HG03469 (cell line): ENCODE measurements around the gene ACACB.
A peak's percentile ranks its signal among the peaks of the same experiment; 100 is the strongest.

ENCODE experiments used
- ATAC-seq: cut with Tn5 transposase; IDR thresholded peaks from one replicate; pipeline ENCODE4 v1.9.1; 2021; ENCODE audit warnings: mild to moderate bottlenecking, moderate library complexity, moderate number of reproducible peaks; ENCODE audit not compliant: unreplicated experiment

Gene ACACB

DNA sequence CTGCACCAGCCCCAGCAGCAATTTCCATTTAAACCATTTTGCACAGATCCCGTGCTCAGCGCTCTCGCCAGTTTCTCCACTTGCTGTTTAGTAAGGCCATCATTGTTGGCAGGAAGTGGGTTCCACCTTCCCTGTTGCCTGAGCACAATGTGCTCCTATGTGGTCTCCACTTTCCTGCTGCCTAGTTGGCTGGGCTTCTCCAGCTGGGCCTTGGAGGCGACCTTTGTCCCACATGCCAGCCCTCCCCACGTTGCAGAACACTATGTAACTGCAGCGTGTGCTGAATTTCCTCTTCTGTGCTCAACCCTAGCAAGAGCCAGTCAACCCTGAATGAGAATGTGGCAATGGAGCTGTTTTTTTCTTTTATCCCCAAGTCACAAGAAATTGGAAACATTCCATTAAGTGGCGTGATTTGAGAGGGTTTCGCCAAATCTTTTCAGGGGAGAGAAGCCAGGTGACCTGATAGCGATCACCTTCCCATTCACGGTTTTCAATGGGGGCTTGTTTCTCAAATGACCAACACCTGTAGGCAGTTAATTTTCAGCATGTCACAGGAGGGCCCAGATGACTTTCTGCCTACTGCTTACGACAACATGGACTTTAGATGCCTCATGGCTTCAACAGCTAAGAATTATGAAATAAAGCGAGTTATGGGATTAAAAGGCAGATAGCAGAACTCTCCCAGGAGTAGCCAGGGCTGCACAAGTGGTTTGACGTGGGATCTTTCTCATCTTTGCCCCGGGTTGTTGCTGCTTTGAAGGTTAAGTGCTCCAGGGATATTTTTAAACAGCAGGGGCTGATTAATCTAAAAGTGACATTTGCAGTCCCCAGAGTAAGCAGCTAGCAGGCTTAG lies at the start of gene ACACB:
TSS of gene ACACB (plus strand) at position 830 of the 853 bp plus-strand sequence. CDS start 22,819 bp downstream, outside the sequence.
- no peak for ATAC-seq

DNA sequence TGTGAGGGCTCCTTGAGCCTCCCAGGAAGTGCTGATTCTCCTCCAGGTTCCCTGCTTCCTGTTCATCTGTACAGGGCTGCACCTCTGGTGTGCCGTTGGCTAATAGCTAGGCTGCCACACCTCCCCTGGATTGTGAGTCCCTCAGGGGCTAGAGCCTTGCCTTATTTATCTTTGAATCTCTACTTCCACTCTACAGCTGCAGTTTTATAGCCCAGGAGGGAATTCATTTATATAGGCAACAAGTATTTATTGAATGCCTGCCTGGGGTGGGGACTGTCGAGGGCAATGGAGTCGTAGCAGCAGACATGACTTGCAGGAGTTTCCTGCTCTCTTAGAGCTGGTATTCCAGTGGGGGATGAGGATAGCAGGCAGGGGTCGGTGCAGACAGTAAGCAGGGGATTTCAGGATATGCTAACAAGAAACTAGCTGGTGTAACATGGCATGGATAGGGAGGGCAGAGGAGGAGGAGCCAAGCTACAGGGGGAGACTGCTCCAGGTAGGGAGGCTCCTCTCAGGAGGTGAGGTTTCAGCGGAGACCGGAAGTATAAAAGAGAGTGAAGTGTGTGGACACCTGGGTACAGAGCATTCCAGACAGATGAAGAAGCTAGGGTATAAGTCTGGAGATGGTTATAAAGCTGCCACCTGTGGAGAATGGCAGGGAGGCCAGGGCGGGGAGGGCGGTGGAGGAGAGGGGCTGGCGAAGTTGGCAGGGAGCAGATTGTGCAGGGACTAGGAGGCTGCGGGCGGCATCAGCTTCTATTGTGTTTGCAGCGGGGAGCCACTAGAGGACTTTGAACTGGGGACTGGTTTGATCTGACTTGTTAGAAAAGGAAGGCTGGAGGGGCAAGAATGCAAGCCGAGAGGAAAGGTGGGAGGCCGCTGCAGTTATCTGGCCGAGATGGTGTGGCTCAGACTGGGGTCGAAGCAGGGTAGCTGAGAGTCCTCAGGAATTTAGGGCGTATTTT lies 46.8 kb upstream of the ACACB start:
- no peak for ATAC-seq

DNA sequence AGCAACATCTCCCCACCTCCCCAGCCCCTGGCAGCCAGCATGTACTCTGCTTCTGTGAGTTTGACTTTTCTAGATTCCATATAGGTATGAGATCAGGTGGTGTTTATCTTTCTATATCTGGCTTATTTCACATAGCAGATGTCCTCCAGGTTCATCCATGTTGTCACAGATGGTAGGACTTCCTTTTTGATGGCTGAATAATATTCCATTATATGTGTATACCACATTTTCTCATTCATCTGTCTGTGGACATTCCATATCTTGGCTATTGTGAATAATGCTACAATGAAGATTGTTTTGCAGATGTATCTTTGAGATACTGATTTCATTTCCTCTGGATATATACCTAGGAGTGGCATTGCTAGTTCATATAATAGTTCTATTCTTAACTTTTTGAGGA lies 41.5 kb upstream of the ACACB start:
- ATAC-seq, result no peak

DNA sequence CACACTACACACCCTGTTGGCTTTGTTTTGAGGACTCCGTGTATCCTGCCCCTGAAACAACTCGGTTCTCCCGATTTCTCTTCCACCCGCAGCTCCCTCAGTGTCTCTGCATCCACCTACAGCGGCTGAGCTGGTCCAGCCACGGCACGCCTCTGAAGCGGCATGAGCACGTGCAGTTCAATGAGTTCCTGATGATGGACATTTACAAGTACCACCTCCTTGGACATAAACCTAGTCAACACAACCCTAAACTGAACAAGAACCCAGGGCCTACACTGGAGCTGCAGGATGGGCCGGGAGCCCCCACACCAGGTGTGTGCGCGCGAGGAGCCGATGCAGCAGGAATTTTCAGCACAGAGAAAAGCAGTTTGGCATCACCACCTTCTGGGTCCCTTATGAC lies 33.6 kb upstream of the ACACB start:
- ATAC-seq, result no peak

DNA sequence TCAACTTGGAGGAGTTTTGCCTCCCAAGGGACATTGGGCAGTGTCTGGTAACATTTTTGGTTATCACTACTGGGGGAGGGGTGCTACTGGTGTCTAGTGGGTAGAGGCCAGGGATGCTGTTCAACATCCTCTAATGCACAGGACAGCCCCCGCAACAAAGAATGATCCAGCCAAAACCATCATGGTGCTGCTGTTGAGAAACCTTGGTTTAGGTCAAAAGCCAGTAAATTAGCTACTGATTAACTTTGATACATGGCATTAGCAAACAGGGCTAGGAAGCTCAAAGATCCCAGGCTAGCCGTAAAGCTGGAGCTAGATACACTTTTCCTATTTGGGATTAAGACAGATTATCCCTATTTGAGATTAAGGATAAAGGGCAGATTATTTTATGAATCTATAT lies 32.0 kb upstream of the ACACB start:
- ATAC-seq, result no peak

DNA sequence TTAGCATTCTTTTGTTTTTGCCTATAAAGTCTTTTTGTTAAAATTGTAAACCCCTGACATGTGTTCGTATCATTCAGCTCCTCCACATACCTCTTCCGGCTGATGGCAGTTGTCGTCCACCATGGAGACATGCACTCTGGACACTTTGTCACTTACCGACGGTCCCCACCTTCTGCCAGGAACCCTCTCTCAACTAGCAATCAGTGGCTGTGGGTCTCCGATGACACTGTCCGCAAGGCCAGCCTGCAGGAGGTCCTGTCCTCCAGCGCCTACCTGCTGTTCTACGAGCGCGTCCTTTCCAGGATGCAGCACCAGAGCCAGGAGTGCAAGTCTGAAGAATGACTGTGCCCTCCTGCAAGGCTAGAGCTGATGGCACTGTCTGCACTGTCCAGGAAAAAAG lies 30.8 kb upstream of the ACACB start:
- no peak for ATAC-seq

DNA sequence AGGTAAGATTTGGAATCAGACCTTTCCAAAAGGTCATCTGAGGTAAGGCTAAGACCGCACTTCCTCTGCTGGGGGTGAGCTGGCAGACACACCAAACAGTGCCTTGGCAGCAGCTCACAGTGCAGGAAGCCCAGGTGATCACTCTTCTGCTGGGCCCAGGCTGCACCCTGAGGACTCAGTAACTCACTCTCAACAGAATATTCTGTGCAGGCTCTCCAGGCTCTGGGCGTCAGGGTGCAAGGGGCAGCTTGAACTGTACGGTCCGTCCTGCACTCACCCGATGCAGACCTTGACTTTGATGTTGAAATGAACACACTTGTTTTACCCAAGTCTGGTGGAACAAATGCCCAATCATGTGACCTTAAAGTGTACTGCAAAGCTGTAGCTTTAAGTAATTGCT lies 29.1 kb upstream of the ACACB start:
- ATAC-seq, result no peak

DNA sequence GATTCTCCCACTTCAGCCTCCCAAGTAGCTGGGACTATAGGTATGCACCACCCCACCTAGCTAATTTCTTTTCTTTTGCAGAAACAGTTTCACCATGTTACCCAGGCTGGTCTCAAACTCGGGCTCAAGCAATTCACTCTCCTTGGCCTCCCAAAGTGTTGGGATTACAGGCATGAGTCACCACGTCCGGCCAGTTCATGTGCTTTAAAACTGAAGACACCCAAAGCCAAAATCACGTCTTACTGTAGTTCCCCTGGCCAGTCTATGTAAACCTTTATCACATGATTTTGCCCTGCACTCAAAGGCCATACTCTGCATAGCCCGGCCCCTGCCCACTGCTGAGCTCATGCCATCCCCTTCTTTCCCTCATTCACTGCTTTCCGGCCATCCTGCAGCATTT lies 27.6 kb upstream of the ACACB start:
- ATAC-seq, result no peak

DNA sequence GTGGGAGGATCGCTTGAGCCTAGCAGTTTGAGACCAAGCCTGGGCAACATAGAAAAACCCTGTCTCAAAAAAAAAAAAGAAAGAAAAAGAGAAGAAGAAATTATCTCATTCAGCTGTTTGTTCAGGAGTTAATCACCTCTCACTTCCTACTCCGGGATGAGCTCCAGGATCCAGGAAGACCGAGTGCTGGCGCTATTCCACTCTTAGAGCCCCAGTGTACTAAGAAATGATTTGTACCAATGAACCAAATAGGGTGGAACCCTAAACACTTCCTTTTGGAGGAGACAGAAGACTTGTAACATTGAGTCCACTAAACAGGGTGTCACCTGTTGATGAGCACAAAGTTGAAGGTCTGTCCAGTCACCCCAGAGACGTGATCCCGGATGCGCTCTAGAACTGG lies 26.7 kb upstream of the ACACB start:
- no peak for ATAC-seq

DNA sequence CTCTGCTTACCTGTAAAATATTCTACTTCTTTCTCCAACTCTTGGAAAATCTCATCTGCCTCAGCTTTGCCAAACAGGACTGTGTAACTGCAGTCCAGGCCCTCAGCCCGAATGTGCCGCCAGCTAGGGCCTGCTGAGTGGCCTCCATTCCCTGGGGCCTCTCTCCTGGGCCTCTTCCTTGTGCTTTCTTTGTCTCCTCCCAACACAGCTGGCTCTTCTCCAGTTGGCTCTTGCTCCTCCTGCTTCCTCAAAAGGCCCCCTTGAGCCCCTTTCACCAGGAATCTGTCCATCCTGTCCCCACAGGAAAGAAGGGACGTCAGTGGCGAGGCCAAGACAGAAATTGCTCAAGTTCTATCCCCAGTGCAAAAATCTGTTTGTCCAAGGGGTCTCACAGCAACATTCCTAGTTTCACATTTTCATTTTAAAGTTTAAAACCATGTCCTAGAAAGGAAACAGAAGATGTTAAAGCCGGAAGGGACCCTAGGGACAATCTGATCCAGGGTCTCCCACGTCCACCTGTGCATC lies 23.8 kb upstream of the ACACB start:
- ATAC-seq, result no peak

DNA sequence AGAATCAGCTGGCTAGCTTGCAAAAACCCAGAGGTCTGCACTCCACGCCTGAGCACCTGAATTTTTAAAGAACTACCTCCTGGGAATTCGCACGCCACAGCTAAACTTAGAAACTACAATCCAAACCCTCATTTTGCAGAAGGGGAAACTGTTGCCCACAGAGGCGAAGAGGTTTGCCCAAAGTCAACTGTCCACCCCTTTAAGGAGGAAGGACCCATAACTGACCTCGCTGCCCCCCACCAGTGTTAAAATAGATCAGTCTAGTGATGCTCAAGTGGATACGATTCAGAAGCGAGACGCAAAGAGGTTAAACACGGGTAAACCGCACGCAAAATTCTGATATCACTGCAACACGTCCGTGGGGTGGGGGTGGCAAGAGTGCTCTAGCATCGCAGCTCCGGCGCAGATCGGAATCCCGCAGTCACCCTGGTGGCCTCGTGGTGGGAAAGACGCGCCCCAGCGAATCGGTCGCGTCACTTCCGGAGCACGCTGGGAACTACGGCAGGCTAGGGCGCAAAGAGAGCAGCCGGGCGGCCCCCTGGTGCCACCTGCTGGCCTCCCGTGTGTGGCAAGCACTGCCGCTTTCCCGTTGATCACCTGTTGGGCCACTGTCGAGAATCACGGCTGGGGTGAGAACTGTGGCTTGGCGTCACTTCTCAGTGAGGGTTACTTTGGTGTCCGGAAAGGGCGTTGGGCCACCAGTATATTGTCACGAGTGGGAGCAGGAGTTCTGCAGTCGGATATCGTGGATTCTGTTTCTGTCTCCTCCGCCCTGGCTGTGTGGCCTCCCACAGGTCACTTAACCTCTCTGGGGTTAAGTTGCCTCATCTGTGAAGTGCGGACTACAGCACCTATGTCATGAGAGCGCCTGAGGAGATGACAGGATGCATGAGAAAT lies 23.1 kb upstream of the ACACB start, which contains the start of gene ALKBH2:
TSS of gene ALKBH2 (minus strand) at position 451 of the 897 bp plus-strand sequence. CDS start 686 bp downstream, outside the sequence.
- ATAC-seq, result peak; percentile 41

DNA sequence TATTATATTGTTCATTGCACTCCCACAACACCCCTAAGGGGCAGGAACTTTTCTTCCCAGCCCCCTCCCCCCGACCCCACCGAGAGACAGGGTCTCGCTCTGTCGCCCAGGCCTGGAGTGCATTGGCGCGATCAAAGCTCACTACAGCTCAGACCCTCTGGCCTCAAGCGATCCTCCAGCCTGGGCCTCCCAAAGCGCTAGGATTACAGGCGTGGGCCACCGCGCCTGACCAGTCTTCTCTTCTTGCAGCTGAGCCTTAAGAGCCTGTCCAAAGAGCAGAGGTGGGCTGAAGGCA lies 19.3 kb upstream of the ACACB start:
- no peak for ATAC-seq

DNA sequence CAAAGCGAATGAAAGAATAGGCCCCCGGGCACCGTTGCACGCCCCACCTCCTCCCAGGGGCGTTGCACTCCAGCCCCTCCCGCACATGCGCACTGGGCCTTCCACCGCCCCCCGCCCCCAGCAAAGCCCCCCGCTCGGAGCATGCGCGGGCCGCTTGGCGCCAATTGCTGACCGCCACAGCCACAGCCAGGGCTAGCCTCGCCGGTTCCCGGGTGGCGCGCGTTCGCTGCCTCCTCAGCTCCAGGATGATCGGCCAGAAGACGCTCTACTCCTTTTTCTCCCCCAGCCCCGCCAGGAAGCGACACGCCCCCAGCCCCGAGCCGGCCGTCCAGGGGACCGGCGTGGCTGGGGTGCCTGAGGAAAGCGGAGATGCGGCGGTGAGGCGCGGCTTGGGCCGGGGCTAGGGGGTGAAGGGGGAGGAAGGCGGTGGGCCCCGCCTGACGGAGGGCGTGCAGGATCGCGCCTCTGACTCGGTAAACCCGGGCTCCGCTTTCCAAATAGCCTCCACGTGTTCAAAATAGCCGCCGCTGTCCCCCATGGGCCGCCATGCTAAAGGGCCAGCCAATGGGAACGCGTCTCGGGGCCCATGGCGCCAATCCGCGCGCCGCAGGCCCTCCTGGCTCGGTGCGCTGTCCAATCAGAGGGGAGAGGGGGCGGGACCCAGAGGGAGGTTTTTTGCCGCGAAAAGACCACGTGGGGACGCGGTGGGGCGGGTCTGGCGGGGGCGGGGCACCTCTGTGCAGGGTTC lies 18.8 kb upstream of the ACACB start, which contains the start of gene UNG:
TSS of gene UNG (plus strand) at position 163 of the 748 bp plus-strand sequence. CDS start at position 246, 83 bp downstream.
- peak; percentile 62 for ATAC-seq

DNA sequence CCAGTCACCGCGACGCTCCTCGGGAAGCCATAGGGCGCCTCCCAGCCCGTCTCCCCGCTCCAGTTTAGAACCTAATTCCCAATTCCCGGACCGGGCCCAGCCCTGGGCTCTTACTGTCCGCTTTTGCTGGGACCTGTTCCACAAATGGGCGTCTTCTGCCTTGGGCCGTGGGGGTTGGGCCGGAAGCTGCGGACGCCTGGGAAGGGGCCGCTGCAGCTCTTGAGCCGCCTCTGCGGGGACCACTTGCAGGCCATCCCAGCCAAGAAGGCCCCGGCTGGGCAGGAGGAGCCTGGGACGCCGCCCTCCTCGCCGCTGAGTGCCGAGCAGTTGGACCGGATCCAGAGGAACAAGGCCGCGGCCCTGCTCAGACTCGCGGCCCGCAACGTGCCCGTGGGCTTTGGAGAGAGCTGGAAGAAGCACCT lies 18.2 kb upstream of the ACACB start:
- ATAC-seq, result no peak

DNA sequence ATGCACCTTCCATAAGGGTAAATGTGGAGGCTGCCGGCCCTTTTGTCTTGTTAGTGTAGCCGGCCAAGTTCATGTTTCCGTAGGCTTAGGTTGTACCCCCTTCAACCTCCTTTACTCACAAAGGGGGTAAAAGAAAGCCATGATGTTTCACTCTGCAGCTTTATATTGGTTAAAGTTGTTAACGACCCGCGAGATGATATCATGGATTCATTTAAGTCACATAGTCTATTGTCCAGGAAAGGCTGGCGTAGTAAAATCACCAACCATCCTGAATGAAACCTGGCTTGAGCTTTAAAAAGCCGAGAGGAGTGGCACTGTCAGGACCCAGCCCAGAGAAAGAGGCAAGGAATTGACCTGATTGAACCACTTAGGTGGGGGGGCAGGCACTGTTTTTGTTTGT lies 17.7 kb upstream of the ACACB start:
- no peak for ATAC-seq

DNA sequence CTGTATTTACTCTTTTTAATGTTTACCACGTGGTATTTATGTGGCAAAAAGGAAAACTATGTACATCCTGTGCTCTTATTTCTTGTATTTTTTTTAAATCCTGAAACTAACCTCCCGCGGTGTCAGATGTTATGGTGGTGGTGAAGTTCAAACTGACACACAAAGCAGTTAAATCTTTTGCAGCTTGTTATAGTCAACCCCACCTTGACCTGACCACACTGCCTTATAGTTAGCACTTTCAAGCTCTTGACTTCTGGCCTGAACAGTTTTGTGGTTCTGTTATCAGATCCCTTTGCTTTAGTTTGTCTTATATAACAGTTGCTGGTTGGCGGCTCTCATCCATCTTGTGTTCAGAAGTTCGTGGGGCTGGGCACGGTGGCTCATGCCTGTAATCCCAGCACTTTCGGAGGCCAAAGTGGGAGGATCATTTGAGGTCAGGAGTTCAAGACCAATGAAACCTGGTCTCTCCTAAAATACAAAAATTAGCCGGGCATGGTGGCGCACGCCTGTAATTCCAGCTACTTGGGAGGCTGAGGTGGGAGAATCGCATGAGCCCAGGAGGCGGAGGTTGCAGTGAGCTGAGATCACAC lies 16.9 kb upstream of the ACACB start:
- no peak for ATAC-seq

DNA sequence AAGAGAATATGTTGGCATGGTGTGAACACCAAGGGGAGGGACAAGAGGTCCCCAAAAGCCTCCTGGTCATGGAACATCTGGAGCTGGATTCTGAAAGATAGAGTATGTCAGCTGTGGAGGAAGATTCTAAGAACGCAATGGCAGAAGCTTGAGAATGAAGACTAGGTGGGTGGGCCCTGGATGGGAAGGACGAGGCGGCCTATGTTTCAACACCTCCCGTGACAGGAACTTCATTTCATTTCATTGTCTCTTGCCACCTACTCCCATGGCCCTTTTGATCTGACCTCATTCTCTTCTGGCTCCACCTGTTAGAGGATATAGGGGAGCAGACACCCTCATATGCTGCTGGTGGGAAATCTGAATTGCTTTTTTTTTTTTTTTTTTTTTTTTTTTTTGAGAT lies 15.6 kb upstream of the ACACB start:
- no peak for ATAC-seq

DNA sequence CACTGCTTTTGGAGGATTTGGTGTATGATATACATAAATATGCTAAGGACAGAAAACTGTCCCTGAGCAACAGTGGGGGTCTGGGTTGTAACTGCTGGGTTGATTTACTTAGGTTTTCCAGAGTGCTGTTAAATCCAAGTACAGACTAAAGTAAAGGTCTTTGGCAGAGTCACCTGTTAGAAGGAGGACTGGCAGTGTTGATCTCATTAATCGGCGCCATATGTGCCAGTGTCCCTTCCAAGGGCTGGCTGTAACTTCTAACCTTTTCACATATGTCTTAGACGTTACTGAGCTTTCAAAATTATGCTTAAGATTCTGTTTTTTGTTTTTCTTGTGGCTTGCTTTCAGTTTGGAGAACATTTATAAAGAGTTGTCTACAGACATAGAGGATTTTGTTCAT lies 13.9 kb upstream of the ACACB start:
- ATAC-seq, result no peak

DNA sequence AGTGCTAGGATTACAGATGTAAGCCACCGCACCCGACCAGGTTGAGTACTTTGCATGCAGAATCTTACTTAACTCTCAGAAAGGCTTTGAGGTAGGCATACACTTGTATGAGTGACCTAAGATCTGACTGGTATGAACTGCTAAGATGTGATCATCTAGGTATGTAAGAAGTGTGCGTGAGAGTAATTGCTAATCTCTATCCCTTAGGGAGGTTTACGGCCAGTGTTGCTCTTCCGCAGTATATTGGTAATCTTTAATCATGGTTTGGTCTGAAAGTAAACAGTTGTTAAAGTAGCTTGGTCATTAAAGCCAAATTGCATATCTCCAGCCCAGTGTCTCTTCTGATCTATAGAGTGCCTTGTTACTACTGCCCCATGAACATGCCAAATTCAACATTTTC lies 11.2 kb upstream of the ACACB start:
- no peak for ATAC-seq
